ENCODE measurements around the gene PPFIA4. TPM values are rescaled to one million over a fixed set of nuclear protein-coding genes. Genes with fewer than 3 reads are reported as not detected.

The PPFIA4 gene
- total RNA-seq, 2 experiments from 2014 or later, result 20.8 to 21.3 TPM

- no peaks in the 10 kb centered on the region for H3K9me3 Mint-ChIP-seq
These were observed 7.0 kb downstream of the PPFIA4 start for GRCh38 chr1:203033287-203033686.

GRCh38 chr1:203033917-203034316 lies 7.6 kb downstream of the PPFIA4 start:
- H3K4me1 Mint-ChIP-seq, result no peaks in the 10 kb centered on the region
- H3K9me3 Mint-ChIP-seq, result no peaks in the 10 kb centered on the region
- H3K27me3 Mint-ChIP-seq, result no peaks in the 10 kb centered on the region
- no peak overlapping the region for H3K27ac Mint-ChIP-seq
- H3K4me3 Mint-ChIP-seq, result no peak overlapping the region
- DNase-seq, result no peak
- peaks cover 3% of the 10 kb centered on the region for H3K36me3 Mint-ChIP-seq

More at GRCh38 chr1:203033287-203033686, 7.0 kb downstream of the PPFIA4 start:
- H3K36me3 Mint-ChIP-seq, result peaks cover 3% of the 10 kb centered on the region
- no peak overlapping the region for H3K27ac Mint-ChIP-seq
- H3K4me3 Mint-ChIP-seq, result no peak overlapping the region
- no peak for DNase-seq
- H3K27me3 Mint-ChIP-seq, result no peaks in the 10 kb centered on the region
- H3K4me1 Mint-ChIP-seq, result peaks cover 2% of the 10 kb centered on the region

GRCh38 chr1:203034422-203035110 lies 8.3 kb downstream of the PPFIA4 start:
- Mint-ChIP-seq H3K9me3 (no peaks in the 10 kb centered on the region), H3K27ac (no peak overlapping the region), H3K27me3 (peaks cover 5% of the 10 kb centered on the region), H3K4me3 (no peak overlapping the region), H3K4me1 (peaks cover 2% of the 10 kb centered on the region), H3K36me3 (peaks cover 3% of the 10 kb centered on the region)
- no peak for DNase-seq

- no peaks in the 10 kb centered on the region for H3K9me3 Mint-ChIP-seq
- peaks cover 2% of the 10 kb centered on the region for H3K4me1 Mint-ChIP-seq
- no peak for DNase-seq
- no peak overlapping the region for H3K4me3 Mint-ChIP-seq
- H3K27me3 Mint-ChIP-seq, result peaks cover 5% of the 10 kb centered on the region
- peaks cover 3% of the 10 kb centered on the region for H3K36me3 Mint-ChIP-seq
- no peak overlapping the region for H3K27ac Mint-ChIP-seq
These were observed 9.1 kb downstream of the PPFIA4 start for GRCh38 chr1:203035111-203036000.

GRCh38 chr1:203036135-203036534 lies 9.8 kb downstream of the PPFIA4 start:
- H3K27ac Mint-ChIP-seq, result no peak overlapping the region
- H3K4me3 Mint-ChIP-seq, result no peak overlapping the region
- no peaks in the 10 kb centered on the region for H3K9me3 Mint-ChIP-seq
- peaks cover 2% of the 10 kb centered on the region for H3K4me1 Mint-ChIP-seq
- peaks cover 3% of the 10 kb centered on the region for H3K36me3 Mint-ChIP-seq
- DNase-seq, result no peak
- peaks cover 5% of the 10 kb centered on the region for H3K27me3 Mint-ChIP-seq

- H3K4me3 Mint-ChIP-seq, result no peak overlapping the region
- peaks cover 2% of the 10 kb centered on the region for H3K4me1 Mint-ChIP-seq
- H3K27me3 Mint-ChIP-seq, result peaks cover 5% of the 10 kb centered on the region
- no peaks in the 10 kb centered on the region for H3K9me3 Mint-ChIP-seq
- peaks cover under 1% of the 10 kb centered on the region for H3K36me3 Mint-ChIP-seq
- H3K27ac Mint-ChIP-seq, result no peak overlapping the region
- no peak for DNase-seq
These were observed 10.2 kb downstream of the PPFIA4 start for GRCh38 chr1:203036537-203036936.

GRCh38 chr1:203037509-203038190 lies 11.4 kb downstream of the PPFIA4 start:
- Mint-ChIP-seq H3K4me3 (no peak overlapping the region), H3K4me1 (peaks cover 2% of the 10 kb centered on the region), H3K9me3 (no peaks in the 10 kb centered on the region), H3K27me3 (peaks cover 5% of the 10 kb centered on the region), H3K36me3 (no peaks in the 10 kb centered on the region), H3K27ac (no peak overlapping the region)
- no peak for DNase-seq

GRCh38 chr1:203038217-203038741 lies 12.0 kb downstream of the PPFIA4 start:
- H3K36me3 Mint-ChIP-seq, result no peaks in the 10 kb centered on the region
- H3K4me1 Mint-ChIP-seq, result peaks cover 2% of the 10 kb centered on the region
- DNase-seq, result no peak
- H3K9me3 Mint-ChIP-seq, result no peaks in the 10 kb centered on the region
- peaks cover 5% of the 10 kb centered on the region for H3K27me3 Mint-ChIP-seq
- no peak overlapping the region for H3K4me3 Mint-ChIP-seq
- H3K27ac Mint-ChIP-seq, result no peak overlapping the region

GRCh38 chr1:203038891-203039608 lies 12.8 kb downstream of the PPFIA4 start:
- Mint-ChIP-seq H3K9me3 (no peaks in the 10 kb centered on the region), H3K4me3 (no peak overlapping the region), H3K27me3 (peaks cover 5% of the 10 kb centered on the region)

GRCh38 chr1:203039609-203040512 lies 13.6 kb downstream of the PPFIA4 start:
- H3K27ac Mint-ChIP-seq, result no peak overlapping the region
- DNase-seq, result no peak
- H3K27me3 Mint-ChIP-seq, result peaks cover 5% of the 10 kb centered on the region
- no peak overlapping the region for H3K4me3 Mint-ChIP-seq
- no peaks in the 10 kb centered on the region for H3K9me3 Mint-ChIP-seq
- peaks cover 2% of the 10 kb centered on the region for H3K4me1 Mint-ChIP-seq
- H3K36me3 Mint-ChIP-seq, result no peaks in the 10 kb centered on the region

More at GRCh38 chr1:203038891-203039608, 12.8 kb downstream of the PPFIA4 start:
- no peaks in the 10 kb centered on the region for H3K36me3 Mint-ChIP-seq
- peaks cover 2% of the 10 kb centered on the region for H3K4me1 Mint-ChIP-seq
- peak; percentile 56 for DNase-seq
- H3K27ac Mint-ChIP-seq, result no peak overlapping the region

GRCh38 chr1:203040513-203041275 lies 14.4 kb downstream of the PPFIA4 start:
- no peak for DNase-seq
- Mint-ChIP-seq H3K27ac (no peak overlapping the region), H3K4me3 (no peak overlapping the region), H3K9me3 (no peaks in the 10 kb centered on the region), H3K36me3 (no peaks in the 10 kb centered on the region), H3K4me1 (peaks cover 2% of the 10 kb centered on the region), H3K27me3 (peaks cover 5% of the 10 kb centered on the region)

GRCh38 chr1:203041351-203041932 lies 15.2 kb downstream of the PPFIA4 start:
- Mint-ChIP-seq H3K36me3 (no peaks in the 10 kb centered on the region), H3K27me3 (peaks cover 5% of the 10 kb centered on the region), H3K9me3 (no peaks in the 10 kb centered on the region), H3K4me3 (no peak overlapping the region), H3K27ac (no peak overlapping the region), H3K4me1 (peaks cover 2% of the 10 kb centered on the region)
- DNase-seq, result no peak

Measured in activated naive CD8-positive, alpha-beta T cell treated with anti-CD3 and anti-CD28 coated beads for 36 hours (primary cell).